GM12801 (cell line): ENCODE measurements around the gene A1BG.

ENCODE experiments used
- CTCF ChIP-seq: IDR thresholded peaks from one replicate; pipeline ENCODE4 v1.5.1; 2011; ENCODE audit warnings: control low read depth; ENCODE audit not compliant: insufficient read length; ENCODE audit errors: extremely low read depth

The A1BG gene

GRCh38 chr19:58305065-58305931 lies 48.0 kb downstream of the A1BG start, which contains the start of gene ERVK3-1:
TSS of gene ERVK3-1 (plus strand) at chr19:58305377. CDS start at chr19:58312169, 6,792 bp downstream.
- no peak for TF ChIP-seq CTCF

- TF ChIP-seq CTCF = no peak
These were observed 48.6 kb downstream of the A1BG start for GRCh38 chr19:58304748-58305064.

DNA sequence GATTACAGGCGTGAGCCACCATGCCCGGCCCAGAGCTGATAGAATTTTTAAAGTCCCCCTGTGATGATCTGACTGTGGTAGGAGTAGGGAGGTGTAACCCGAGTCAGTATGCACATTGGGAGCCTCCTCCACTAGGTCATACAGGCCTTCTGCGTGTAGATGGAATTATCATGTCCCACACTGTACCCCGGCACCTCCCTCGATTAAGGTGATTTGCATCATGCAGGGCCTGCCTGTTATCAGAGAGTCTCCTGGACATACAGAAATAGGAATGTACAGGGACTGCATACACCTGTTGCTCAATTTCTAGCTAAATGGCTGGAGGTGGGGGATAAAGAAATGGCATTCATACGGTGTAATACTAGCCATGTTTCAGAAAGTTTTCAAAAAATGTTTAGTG lies 49.0 kb downstream of the A1BG start:
- no peak for TF ChIP-seq CTCF

- TF ChIP-seq CTCF = no peak
These were observed 52.7 kb downstream of the A1BG start for GRCh38 chr19:58300620-58301019.

DNA sequence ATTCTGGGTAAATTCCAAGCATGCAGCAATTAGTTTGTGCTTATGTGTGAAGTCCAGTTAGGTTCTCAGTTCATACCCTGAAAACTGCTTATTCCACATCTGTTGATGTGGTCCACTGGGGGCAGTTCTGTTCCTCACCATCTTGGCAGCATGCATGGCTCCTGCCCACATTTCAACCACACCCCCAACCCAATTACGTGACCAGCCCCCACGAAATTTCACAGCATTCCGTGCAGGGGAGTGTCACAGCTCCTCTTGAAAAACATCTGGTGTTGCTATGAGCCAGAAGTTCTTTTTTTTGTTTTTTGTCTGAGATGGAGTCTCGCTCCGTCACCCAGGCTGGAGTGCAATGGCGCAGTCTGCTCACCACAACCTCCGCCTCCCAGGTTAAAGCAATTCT lies 57.2 kb downstream of the A1BG start:
- no peak for TF ChIP-seq CTCF
